HG02642 (cell line): ENCODE data around the gene LMOD1.
"Not testable (repeated sequence)": the region's sequence is repeated elsewhere in the genome, so short reads cannot be mapped to it uniquely, and the experiment has no call there.

ENCODE experiments used
- ATAC-seq: cut with Tn5 transposase; IDR thresholded peaks from one replicate; pipeline ENCODE4 v1.9.1; 2021; ENCODE audit warnings: mild to moderate bottlenecking; ENCODE audit not compliant: unreplicated experiment, poor library complexity

The LMOD1 gene

GRCh38 chr1:201949491-201949890, 3.1 kb upstream of the LMOD1 start:
- no peak for ATAC-seq

GRCh38 chr1:201947697-201948008, 1.3 kb upstream of the LMOD1 start:
- no peak for ATAC-seq

GRCh38 chr1:201945863-201946223, 505 bp downstream of the LMOD1 start:
- ATAC-seq = no peak

GRCh38 chr1:201945157-201945556, 1.2 kb downstream of the LMOD1 start:
- no peak for ATAC-seq

- no peak for ATAC-seq
Observed at GRCh38 chr1:201944639-201945038, 1.7 kb downstream of the LMOD1 start.

- ATAC-seq = no peak
Observed at GRCh38 chr1:201944002-201944401, 2.3 kb downstream of the LMOD1 start.

- ATAC-seq = no peak
Observed at GRCh38 chr1:201942129-201942495, 4.2 kb downstream of the LMOD1 start.

GRCh38 chr1:201941420-201942128, 4.8 kb downstream of the LMOD1 start:
- no peak for ATAC-seq

- ATAC-seq = not testable (repeated sequence)
Observed at GRCh38 chr1:201940316-201940715, 6.0 kb downstream of the LMOD1 start.

- no peak for ATAC-seq
Observed at GRCh38 chr1:201939574-201939973, 6.8 kb downstream of the LMOD1 start.

GRCh38 chr1:201939148-201939547, 7.2 kb downstream of the LMOD1 start:
- ATAC-seq = no peak

- no peak for ATAC-seq
Observed at GRCh38 chr1:201938440-201939035, 7.8 kb downstream of the LMOD1 start.

GRCh38 chr1:201937624-201938213, 8.6 kb downstream of the LMOD1 start:
- ATAC-seq = no peak

- ATAC-seq = no peak
Observed at GRCh38 chr1:201933840-201934430, 12.4 kb downstream of the LMOD1 start.

GRCh38 chr1:201930803-201931202, 15.5 kb downstream of the LMOD1 start:
- ATAC-seq = no peak

- no peak for ATAC-seq
Observed at GRCh38 chr1:201930137-201930536, 16.2 kb downstream of the LMOD1 start.

- ATAC-seq = no peak
Observed at GRCh38 chr1:201928266-201928665, 18.1 kb downstream of the LMOD1 start.

- ATAC-seq = no peak
Observed at GRCh38 chr1:201925981-201926645, 20.2 kb downstream of the LMOD1 start.

- ATAC-seq = no peak
Observed at GRCh38 chr1:201925301-201925567, 21.1 kb downstream of the LMOD1 start.

- no peak for ATAC-seq
Observed at GRCh38 chr1:201921952-201922558, 24.3 kb downstream of the LMOD1 start.

GRCh38 chr1:201918343-201918742, 28.0 kb downstream of the LMOD1 start:
- no peak for ATAC-seq
